OCI-LY3 (cell line): Measurements from ENCODE around the gene ADH6.

Source experiments
- H2AFZ ChIP-seq: fragments of 200-600, 300-600 bp; shearing (Covaris generic); 2 replicates; pipeline ENCODE4 v1.6.0; 2014; ENCODE audit warnings: antibody characterized with exemption, low read depth, low read length
- H3K27ac ChIP-seq: fragments of 200-600, 300-600 bp; sonication (generic); 2 replicates; pipeline ENCODE4 v1.5.1; 2014; ENCODE audit warnings: mild to moderate bottlenecking, low read length, moderate library complexity, mixed read lengths
- H3K27me3 ChIP-seq: fragments of 200-600, 300-600 bp; sonication (generic); 2 replicates; pipeline ENCODE4 v1.6.1; 2014; ENCODE audit warnings: low read depth, low read length, mixed read lengths
- H3K36me3 ChIP-seq: fragments of 200-600, 300-600 bp; sonication (generic); replicated peaks from 2 replicates; pipeline ENCODE3; 2014; ENCODE audit warnings: low read depth, low read length, mixed read lengths
- H3K4me1 ChIP-seq: fragments of 300-600, 200-600 bp; sonication (generic); 2 replicates; pipeline ENCODE4 v1.6.1; 2014; ENCODE audit warnings: low read length, mixed read lengths
- H3K4me2 ChIP-seq: fragments of 200-600, 300-600 bp; sonication (generic); 2 replicates; pipeline ENCODE4 v1.6.1; 2014; ENCODE audit warnings: low read length, mixed read lengths
- H3K4me3 ChIP-seq: fragments of 300-600, 200-600 bp; sonication (generic); 2 replicates; pipeline ENCODE4 v1.5.1; 2014; ENCODE audit warnings: antibody characterized with exemption, mild to moderate bottlenecking, low read length, moderate library complexity
- H3K79me2 ChIP-seq: fragments of 300-600, 200-600 bp; shearing (Covaris generic); 2 replicates; pipeline ENCODE4 v1.6.1; 2014; ENCODE audit warnings: mild to moderate bottlenecking, low read length, mixed read lengths
- H3K9ac ChIP-seq: fragments of 300-600, 200-600 bp; shearing (Covaris generic); 2 replicates; pipeline ENCODE4 v1.6.0; 2014; ENCODE audit warnings: mild to moderate bottlenecking, low read length, moderate library complexity
- H3K9me3 ChIP-seq: fragments of 200-600, 300-600 bp; shearing (Covaris generic); 2 replicates; pipeline ENCODE4 v1.6.1; 2014; ENCODE audit warnings: low read length, mixed read lengths; ENCODE audit not compliant: insufficient read depth
- H4K20me1 ChIP-seq: fragments of 200-600, 300-600 bp; sonication (generic); 2 replicates; pipeline ENCODE4 v1.6.1; 2016; ENCODE audit warnings: low read length, mixed read lengths; ENCODE audit not compliant: insufficient read depth
- EZH2phosphoT487 ChIP-seq: fragments of 200-600 bp; shearing (Covaris generic); IDR thresholded peaks from 2 replicates; pipeline ENCODE4 v1.6.1; 2018; ENCODE audit warnings: antibody characterized with exemption, mixed run types, low read depth
- TF ChIP-seq, protein P1 (sequence below): fragments of 200-600, 300-600 bp; sonication (generic); IDR thresholded peaks from 2 replicates; pipeline ENCODE4 v1.5.1; 2014; ENCODE audit warnings: antibody characterized with exemption, low read length, low read depth

ADH6 gene

DNA sequence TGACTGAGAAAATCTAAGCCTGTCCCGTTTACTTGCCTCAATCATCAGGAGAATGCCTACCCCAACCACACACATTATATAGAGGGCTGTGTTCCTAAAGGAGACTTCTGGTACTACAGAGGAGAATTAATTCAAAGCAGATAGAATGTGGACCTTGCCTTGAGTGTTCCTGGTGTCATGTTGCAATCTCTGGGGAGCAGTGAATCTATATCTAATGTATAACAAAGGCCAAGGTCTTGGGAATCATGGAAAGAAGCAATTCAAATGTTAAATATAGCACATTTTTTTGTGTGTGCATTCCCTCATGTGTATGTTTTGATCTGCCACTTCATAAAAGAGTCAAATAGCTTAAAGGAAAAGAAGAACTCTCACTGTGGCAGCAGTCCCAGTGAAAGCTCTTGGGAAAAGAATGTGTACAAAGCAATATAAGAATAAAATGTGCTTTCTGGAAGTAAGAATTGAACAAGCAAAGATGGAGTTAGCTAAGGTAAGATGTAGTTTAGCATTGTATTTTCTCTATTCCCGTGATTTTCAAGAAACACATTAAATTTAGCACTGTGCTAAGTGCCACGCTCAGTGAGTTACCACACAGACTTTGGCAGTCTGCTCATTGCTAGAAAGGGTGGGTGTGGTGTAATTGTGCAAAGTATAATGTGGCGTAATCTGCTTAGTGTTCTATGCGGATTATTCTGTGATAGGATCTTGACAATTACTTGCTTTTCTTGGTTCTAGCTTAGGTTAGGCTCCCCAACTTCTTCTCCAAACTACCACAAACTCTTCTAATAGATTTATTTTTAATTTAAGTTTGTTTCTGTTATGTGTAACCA, 13.7 kb downstream of the ADH6 start:
- no peak overlapping the region for H3K4me2 ChIP-seq
- H3K9ac ChIP-seq = no peak overlapping the region
- H3K27ac ChIP-seq = no peak overlapping the region
- no peaks in the 10 kb centered on the region for H3K4me1 ChIP-seq
- no peaks in the 10 kb centered on the region for H4K20me1 ChIP-seq
- TF ChIP-seq, protein P1, sequence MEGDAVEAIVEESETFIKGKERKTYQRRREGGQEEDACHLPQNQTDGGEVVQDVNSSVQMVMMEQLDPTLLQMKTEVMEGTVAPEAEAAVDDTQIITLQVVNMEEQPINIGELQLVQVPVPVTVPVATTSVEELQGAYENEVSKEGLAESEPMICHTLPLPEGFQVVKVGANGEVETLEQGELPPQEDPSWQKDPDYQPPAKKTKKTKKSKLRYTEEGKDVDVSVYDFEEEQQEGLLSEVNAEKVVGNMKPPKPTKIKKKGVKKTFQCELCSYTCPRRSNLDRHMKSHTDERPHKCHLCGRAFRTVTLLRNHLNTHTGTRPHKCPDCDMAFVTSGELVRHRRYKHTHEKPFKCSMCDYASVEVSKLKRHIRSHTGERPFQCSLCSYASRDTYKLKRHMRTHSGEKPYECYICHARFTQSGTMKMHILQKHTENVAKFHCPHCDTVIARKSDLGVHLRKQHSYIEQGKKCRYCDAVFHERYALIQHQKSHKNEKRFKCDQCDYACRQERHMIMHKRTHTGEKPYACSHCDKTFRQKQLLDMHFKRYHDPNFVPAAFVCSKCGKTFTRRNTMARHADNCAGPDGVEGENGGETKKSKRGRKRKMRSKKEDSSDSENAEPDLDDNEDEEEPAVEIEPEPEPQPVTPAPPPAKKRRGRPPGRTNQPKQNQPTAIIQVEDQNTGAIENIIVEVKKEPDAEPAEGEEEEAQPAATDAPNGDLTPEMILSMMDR = no peak
- no peak for TF ChIP-seq EZH2phosphoT487
- H3K27me3 ChIP-seq = no peaks in the 10 kb centered on the region
- H3K79me2 ChIP-seq = no peaks in the 10 kb centered on the region
- no peak overlapping the region for H2AFZ ChIP-seq
- no peaks in the 10 kb centered on the region for H3K9me3 ChIP-seq
- no peak overlapping the region for H3K4me3 ChIP-seq
- no peaks in the 10 kb centered on the region for H3K36me3 ChIP-seq

DNA sequence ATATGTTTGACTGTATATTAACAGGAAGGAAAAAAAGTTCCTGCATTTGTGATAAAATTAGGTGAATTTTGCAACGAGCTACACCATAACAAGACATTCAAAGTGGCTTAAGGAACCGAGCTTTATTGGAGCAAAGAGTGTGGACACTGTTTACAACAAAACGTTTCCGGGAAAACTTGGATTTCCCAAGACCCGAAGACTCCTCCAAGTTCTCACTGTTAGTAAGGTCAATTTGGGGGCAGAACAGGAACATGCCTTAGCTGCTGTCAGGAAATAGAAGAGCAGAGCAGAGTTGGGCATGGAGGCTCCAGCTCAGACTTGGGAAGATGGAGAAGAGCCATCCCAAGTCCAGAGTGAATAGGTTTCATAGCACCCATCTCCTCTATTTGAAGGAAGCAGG, 16.5 kb downstream of the ADH6 start:
- Histone ChIP-seq H3K79me2 (no peaks in the 10 kb centered on the region), H3K27ac (no peak overlapping the region), H3K9ac (no peak overlapping the region), H3K36me3 (no peaks in the 10 kb centered on the region), H3K9me3 (no peaks in the 10 kb centered on the region), H4K20me1 (no peaks in the 10 kb centered on the region), H3K4me1 (no peaks in the 10 kb centered on the region), H3K4me3 (no peak overlapping the region), H2AFZ (no peak overlapping the region), H3K4me2 (no peak overlapping the region), H3K27me3 (no peaks in the 10 kb centered on the region)
- TF ChIP-seq, protein P1 = no peak
- TF ChIP-seq EZH2phosphoT487 = no peak

GRCh38 chr4:99202094-99202493, 17.0 kb downstream of the ADH6 start:
- Histone ChIP-seq H3K4me1 (no peaks in the 10 kb centered on the region), H3K27ac (no peak overlapping the region)

DNA sequence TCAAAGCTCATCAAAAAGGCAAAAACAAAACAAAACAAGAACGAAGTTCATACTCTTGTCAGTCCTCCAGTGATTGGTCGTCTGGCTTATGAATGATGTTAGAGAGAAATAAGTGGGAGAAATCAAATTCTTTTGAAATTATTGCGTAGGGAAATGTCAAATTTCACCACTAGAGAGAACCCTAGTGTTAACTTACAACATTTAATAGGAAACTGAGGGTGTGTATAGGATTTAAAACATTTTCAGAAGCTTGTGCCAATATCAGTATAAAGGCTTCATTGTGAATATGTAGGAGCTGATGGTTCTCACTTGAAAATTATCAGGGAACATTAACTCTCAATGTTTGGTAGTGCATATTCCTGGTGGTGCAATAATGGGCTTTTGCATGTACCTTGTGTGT, 17.4 kb downstream of the ADH6 start:
- Histone ChIP-seq H3K9ac (no peak overlapping the region), H2AFZ (no peak overlapping the region), H3K9me3 (no peaks in the 10 kb centered on the region), H3K4me2 (no peak overlapping the region), H3K4me3 (no peak overlapping the region), H3K36me3 (no peaks in the 10 kb centered on the region), H3K27me3 (no peaks in the 10 kb centered on the region), H3K79me2 (no peaks in the 10 kb centered on the region), H3K27ac (no peak overlapping the region), H3K4me1 (no peaks in the 10 kb centered on the region), H4K20me1 (no peaks in the 10 kb centered on the region)
- no peak for TF ChIP-seq EZH2phosphoT487
- TF ChIP-seq, protein P1 = no peak

More at GRCh38 chr4:99202094-99202493, 17.0 kb downstream of the ADH6 start:
- Histone ChIP-seq H3K9ac (no peak overlapping the region), H2AFZ (no peak overlapping the region), H3K4me2 (no peak overlapping the region), H3K36me3 (no peaks in the 10 kb centered on the region), H3K79me2 (no peaks in the 10 kb centered on the region), H4K20me1 (no peaks in the 10 kb centered on the region), H3K9me3 (no peaks in the 10 kb centered on the region), H3K27me3 (no peaks in the 10 kb centered on the region), H3K4me3 (no peak overlapping the region)
- TF ChIP-seq EZH2phosphoT487 = no peak
- TF ChIP-seq, protein P1 = no peak
